ENCODE data around the gene AK3. TPM values are rescaled to one million over a fixed set of nuclear protein-coding genes. Genes with fewer than 3 reads are reported as not detected.

Gene AK3
- total RNA-seq, 1 experiment from 2014 or later: 15.9 TPM

Other genes with a start within 250 kb of the AK3 start
- gene PLPP6, start 78.9 kb downstream of the AK3 start, total RNA-seq (2021; ENCODE audit: unreplicated experiment): 1.8 TPM
- gene SPATA6L, start 74.7 kb downstream of the AK3 start, total RNA-seq (2021; ENCODE audit: unreplicated experiment): 0.13 TPM
- 3.0 TPM for gene CDC37L1, start 61.6 kb downstream of the AK3 start, total RNA-seq (2021; ENCODE audit: unreplicated experiment)
- gene RCL1, start 51.7 kb upstream of the AK3 start, total RNA-seq (2021; ENCODE audit: unreplicated experiment): 11.2 TPM
- 2.3 TPM for gene JAK2, start 244.1 kb upstream of the AK3 start, total RNA-seq (2021; ENCODE audit: unreplicated experiment)

All from Panc1 (cell line).